ENCODE results near the gene C2orf76.
"Not testable (repeated sequence)": the region's sequence is repeated elsewhere in the genome, so short reads cannot be mapped to it uniquely, and the experiment has no call there.

Gene C2orf76

GRCh38 chr2:119366649-119367471 is at the start of gene C2orf76, which contains the start of gene DBI:
C2orf76 (minus strand) TSS chr2:119366834; CDS start chr2:119339959, 26,875 bp downstream.
DBI (plus strand) TSS chr2:119366977; CDS start chr2:119367052, 75 bp downstream.
- FAIRE-seq: no peak

- no peak for FAIRE-seq
Measured at GRCh38 chr2:119415630-119416029, 49.0 kb upstream of the C2orf76 start.

- FAIRE-seq: no peak
Measured at GRCh38 chr2:119414894-119415293, 48.3 kb upstream of the C2orf76 start.

- FAIRE-seq: no peak
Measured at GRCh38 chr2:119409506-119409905, 42.9 kb upstream of the C2orf76 start.

GRCh38 chr2:119408221-119408619 is 41.6 kb upstream of the C2orf76 start:
- no peak for FAIRE-seq

- peak; percentile 97 for FAIRE-seq
Measured at GRCh38 chr2:119407430-119408220, 41.0 kb upstream of the C2orf76 start.

- FAIRE-seq: no peak
Measured at GRCh38 chr2:119405151-119405550, 38.5 kb upstream of the C2orf76 start.

GRCh38 chr2:119403618-119404017 is 37.0 kb upstream of the C2orf76 start:
- FAIRE-seq: not testable (repeated sequence)

- no peak for FAIRE-seq
Measured at GRCh38 chr2:119402645-119403560, 36.3 kb upstream of the C2orf76 start.

GRCh38 chr2:119402106-119402505 is 35.5 kb upstream of the C2orf76 start:
- FAIRE-seq: no peak

GRCh38 chr2:119397196-119397595 is 30.6 kb upstream of the C2orf76 start:
- no peak for FAIRE-seq

- FAIRE-seq: no peak
Measured at GRCh38 chr2:119393971-119394748, 27.5 kb upstream of the C2orf76 start.

- FAIRE-seq: no peak
Measured at GRCh38 chr2:119389615-119390306, 23.1 kb upstream of the C2orf76 start.

GRCh38 chr2:119387381-119388129 is 20.9 kb upstream of the C2orf76 start:
- peak; percentile 79 for FAIRE-seq

GRCh38 chr2:119385466-119385865 is 18.8 kb upstream of the C2orf76 start:
- no peak for FAIRE-seq

GRCh38 chr2:119384971-119385370 is 18.3 kb upstream of the C2orf76 start:
- no peak for FAIRE-seq

- no peak for FAIRE-seq
Measured at GRCh38 chr2:119383410-119384140, 16.9 kb upstream of the C2orf76 start.

- FAIRE-seq: no peak
Measured at GRCh38 chr2:119378566-119378965, 11.9 kb upstream of the C2orf76 start.

- FAIRE-seq: no peak
Measured at GRCh38 chr2:119377993-119378345, 11.3 kb upstream of the C2orf76 start.
